ENCODE results near the gene PLEKHD1. TPM values are rescaled to one million over a fixed set of nuclear protein-coding genes. Genes with fewer than 3 reads are reported as not detected.

The PLEKHD1 gene
- 0.12 TPM in 2 replicates for total RNA-seq
- 0.07 TPM for total RNA-seq (2013)
- 0.12 and 0.16 TPM in 2 replicates for polyA plus RNA-seq
- 0.09 and 0.57 TPM in 2 replicates for polyA minus RNA-seq

- peaks cover 23% of the 10 kb centered on the region for H3K4me1 Mint-ChIP-seq
Observed at GRCh38 chr14:69484444-69485314, at the start of gene PLEKHD1. Gene PLEKHD1 (plus strand): TSS chr14:69484728. CDS start chr14:69484966, 238 bp downstream.

More at GRCh38 chr14:69484444-69485314, at the start of gene PLEKHD1:
- Histone ChIP-seq H3K9me3 (ENCODE audit: control extremely low read depth in 1 of 3, control insufficient read depth in 2 of 3, insufficient read depth in 1 of 3, low read length in 2 of 3) (no peaks in the 10 kb centered on the region), H3K36me3 (replicated peaks in 1 of 2; ENCODE audit: control extremely low read depth in 1 of 2, control insufficient read depth in 1 of 2, extremely low read depth in 1 of 2, insufficient read depth in 2 of 2, low read length in 1 of 2) (no peaks in the 10 kb centered on the region), H3K79me2 (ENCODE audit: control insufficient read depth, insufficient read depth, low read length) (no peaks in the 10 kb centered on the region), H4K20me1 (ENCODE audit: control insufficient read depth, insufficient read depth, low read length, poor library complexity, severe bottlenecking) (no peaks in the 10 kb centered on the region), H3K4me1 (ENCODE audit: control insufficient read depth in 2 of 2, insufficient read depth in 2 of 2, low read length in 2 of 2) (peaks cover 11 to 16% of the 10 kb centered on the region in 2 donors), H3K4me2 (replicated peaks; ENCODE audit: low read depth, low read length, poor library complexity, severe bottlenecking) (peak within 1 kb of the TSS; percentile 50), H3K4me3 (ENCODE audit: control extremely low read depth in 1 of 5, extremely low read depth in 1 of 5, insufficient read depth in 1 of 5, low read depth in 2 of 5, low read length in 4 of 5) (no peak within 1 kb of the TSS), H3K9ac (ENCODE audit: low read length) (no peak within 1 kb of the TSS), H2AFZ (ENCODE audit: insufficient read depth, low read depth, low read length, poor library complexity, severe bottlenecking) (no peak within 1 kb of the TSS), H3K27ac (ENCODE audit: low read length in 2 of 2) (no peak within 1 kb of the TSS), H3K27me3 (replicated peaks in 1 of 4; ENCODE audit: control extremely low read depth in 1 of 4, control insufficient read depth in 3 of 4, insufficient read depth in 4 of 4, low read length in 3 of 4) (peaks cover 0 to 51% (median 17%) of the 10 kb centered on the region in 4 experiments)
- DNase-seq, result no peak
- no peak for ATAC-seq (ENCODE audit: low read depth)
- Mint-ChIP-seq H3K9me3 (ENCODE audit: insufficient read depth) (no peaks in the 10 kb centered on the region), H3K27ac (no peak within 1 kb of the TSS), H3K27me3 (peaks cover 50% of the 10 kb centered on the region), H3K4me3 (peak within 1 kb of the TSS; percentile 57)
- TF ChIP-seq CTCF (IDR thresholded peaks at IDR 0.05) (no peak), EZH2 (IDR thresholded peaks at IDR 0.05; ENCODE audit: borderline replicate concordance, insufficient read depth, low read depth, low read length, poor library complexity, severe bottlenecking) (no peak)
- intact Hi-C loops (cut with micrococcal nuclease), result no loop called here
- 4% methylated on average over 85 of the region's 86 CpGs for WGBS (ENCODE audit: insufficient coverage)
- POLR2A ChIA-PET, result no interaction called here
- CTCF ChIA-PET, result interaction anchor here (0.6 to 1.7 kb wide), 3 partner anchors 25 to 242 kb away, joined by 3 to 4 read pairs (median 3); no protein-coding TSS in a partner anchor

Data from B cell (primary cell).